Fibroblast of lung (primary cell): ENCODE measurements around the gene MRC2. TPM values are rescaled to one million over a fixed set of nuclear protein-coding genes. Genes with fewer than 3 reads are reported as not detected.

ENCODE experiments used
- DNase-seq, 2 donors: peaks; one replicate each; pipeline versions ENCODE4 v3.0.0 to v3.0.0-alpha.2; 2010; ENCODE audit warnings: low read depth in 2 of 2
- H2AFZ ChIP-seq: 2 replicates; pipeline ENCODE4 v1.5.1; 2012; ENCODE audit warnings: low read length, control low read depth, inconsistent platforms
- H3K27ac ChIP-seq: 2 replicates; pipeline ENCODE4 v1.5.1; 2011; ENCODE audit warnings: low read length, control low read depth; ENCODE audit not compliant: insufficient read depth
- H3K27me3 ChIP-seq: 2 replicates; pipeline ENCODE4 v1.5.1; 2011; ENCODE audit warnings: mild to moderate bottlenecking, low read length; ENCODE audit not compliant: control insufficient read depth, insufficient read depth
- H3K36me3 ChIP-seq: 2 replicates; pipeline ENCODE4 v1.5.1; 2011; ENCODE audit warnings: low read length; ENCODE audit not compliant: control insufficient read depth, insufficient read depth
- H3K4me1 ChIP-seq: 2 replicates; pipeline ENCODE4 v1.5.1; 2011; ENCODE audit warnings: low read length; ENCODE audit not compliant: control insufficient read depth, insufficient read depth; ENCODE audit errors: extremely low read depth
- H3K4me2 ChIP-seq: 2 replicates; pipeline ENCODE4 v1.5.1; 2011; ENCODE audit warnings: low read length, control low read depth; ENCODE audit not compliant: insufficient read depth; ENCODE audit errors: extremely low read depth
- H3K4me3 ChIP-seq, 4 experiments: fragments of 200-600 bp in 1 of 4; sonication (generic) in 1 of 4; replicated peaks in 1 of 4; 2 replicates each; pipeline ENCODE4 v1.5.1; 2011 to 2016; ENCODE audit warnings: low read length in 4 of 4, low read depth in 3 of 4, mild to moderate bottlenecking in 3 of 4, control low read depth in 2 of 4, inconsistent platforms in 1 of 4, mixed read lengths in 1 of 4; ENCODE audit not compliant: insufficient read depth in 1 of 4; ENCODE audit errors: control extremely low read depth in 1 of 4
- H3K79me2 ChIP-seq: 2 replicates; pipeline ENCODE4 v1.5.1; 2012; ENCODE audit warnings: mild to moderate bottlenecking, low read length, inconsistent platforms; ENCODE audit not compliant: control insufficient read depth, insufficient read depth
- H3K9ac ChIP-seq: 2 replicates; pipeline ENCODE4 v1.5.1; 2011; ENCODE audit warnings: mild to moderate bottlenecking, low read length, control low read depth; ENCODE audit not compliant: insufficient read depth
- H3K9me3 ChIP-seq: 2 replicates; pipeline ENCODE4 v1.5.1; 2012; ENCODE audit warnings: low read depth, low read length; ENCODE audit not compliant: control insufficient read depth, insufficient read depth
- H4K20me1 ChIP-seq: 2 replicates; pipeline ENCODE4 v1.5.1; 2011; ENCODE audit warnings: low read length; ENCODE audit not compliant: control insufficient read depth, insufficient read depth; ENCODE audit errors: extremely low read depth
- CTCF ChIP-seq, 2 donors: IDR thresholded peaks in 1 of 2; conservative IDR thresholded peaks in 1 of 2; 1 replicate in 1 of 2; 2 replicates in 1 of 2; pipeline ENCODE4 v1.5.1; 2011 to 2012; ENCODE audit warnings: low read length in 2 of 2, control low read depth in 1 of 2, inconsistent platforms in 1 of 2, low read depth in 1 of 2, mild to moderate bottlenecking in 1 of 2
- EZH2 ChIP-seq: IDR thresholded peaks from 2 replicates; pipeline ENCODE4 v1.5.1; 2012; ENCODE audit warnings: low read length, control low read depth, mild to moderate bottlenecking; ENCODE audit errors: missing control alignments
- polyA plus RNA-seq, 2 donors: library from polyadenylated mRNA; depleted of rRNA in 1 of 2; stranded (reverse) in 1 of 2; unstranded in 1 of 2; fragments of >200 nt; gene quantifications; 2 replicates each; pipeline ENCODE4 v1.2.1, GENCODE V29; 2011 to 2012; ENCODE audit warnings: missing spikeins in 1 of 2
- total RNA-seq: library from RNA; depleted of rRNA; stranded (reverse); fragments of >200 nt; gene quantifications from 2 replicates; pipeline ENCODE4 v1.2.1, GENCODE V29; 2014

Gene MRC2
- total and polyA plus RNA-seq, 2 donors (not counting 1 experiment from before 2014, with no cell fraction given) = 98.7 to 164 TPM

GRCh38 chr17:62705156-62705777, 77.8 kb downstream of the MRC2 start:
- Histone ChIP-seq H3K27ac (no peak overlapping the region), H3K9me3 (no peaks in the 10 kb centered on the region), H2AFZ (no peak overlapping the region), H3K4me2 (peak overlapping the region; percentile 44), H3K36me3 (no peaks in the 10 kb centered on the region), H3K27me3 (no peaks in the 10 kb centered on the region), H4K20me1 (no peaks in the 10 kb centered on the region), H3K9ac (no peak overlapping the region), H3K79me2 (no peaks in the 10 kb centered on the region), H3K4me1 (peaks cover 9% of the 10 kb centered on the region), H3K4me3 (peak overlapping the region in 2 of 4 experiments; percentile 45 to 69)
- DNase-seq = peak; percentile 45 to 47
- TF ChIP-seq CTCF (conservative IDR thresholded peaks at IDR 0.05 in 1 of 2, IDR thresholded peaks at IDR 0.05 in 1 of 2; ENCODE audit: low read depth in 1 of 2, low read length in 2 of 2) (no peak), EZH2 (no peak)

GRCh38 chr17:62705778-62706597, 78.5 kb downstream of the MRC2 start:
- H2AFZ ChIP-seq = no peak overlapping the region
- H4K20me1 ChIP-seq = no peaks in the 10 kb centered on the region
- H3K4me2 ChIP-seq = peak overlapping the region; percentile 44
- H3K4me1 ChIP-seq = peaks cover 9% of the 10 kb centered on the region
- H3K4me3 ChIP-seq = peak overlapping the region in 2 of 4 experiments; percentile 45 to 69
- no peak overlapping the region for H3K27ac ChIP-seq
- no peaks in the 10 kb centered on the region for H3K9me3 ChIP-seq
- no peak overlapping the region for H3K9ac ChIP-seq
- H3K36me3 ChIP-seq = no peaks in the 10 kb centered on the region
- DNase-seq = peak in 1 of 2 donors; percentile 66
- TF ChIP-seq CTCF (conservative IDR thresholded peaks at IDR 0.05 in 1 of 2, IDR thresholded peaks at IDR 0.05 in 1 of 2; ENCODE audit: low read depth in 1 of 2, low read length in 2 of 2) (no peak), EZH2 (no peak)
- no peaks in the 10 kb centered on the region for H3K27me3 ChIP-seq
- no peaks in the 10 kb centered on the region for H3K79me2 ChIP-seq

- H3K27ac ChIP-seq = no peak overlapping the region
- H3K79me2 ChIP-seq = no peaks in the 10 kb centered on the region
- no peaks in the 10 kb centered on the region for H4K20me1 ChIP-seq
- H3K4me2 ChIP-seq = no peak overlapping the region
- H2AFZ ChIP-seq = no peak overlapping the region
- DNase-seq = no peak
- no peaks in the 10 kb centered on the region for H3K36me3 ChIP-seq
- H3K4me1 ChIP-seq = peaks cover 9% of the 10 kb centered on the region
- no peaks in the 10 kb centered on the region for H3K9me3 ChIP-seq
- H3K27me3 ChIP-seq = no peaks in the 10 kb centered on the region
- no peak overlapping the region for H3K4me3 ChIP-seq
- H3K9ac ChIP-seq = no peak overlapping the region
- TF ChIP-seq CTCF (conservative IDR thresholded peaks at IDR 0.05 in 1 of 2, IDR thresholded peaks at IDR 0.05 in 1 of 2; ENCODE audit: low read depth in 1 of 2, low read length in 2 of 2) (no peak), EZH2 (no peak)
Measured at GRCh38 chr17:62706598-62707424, 79.3 kb downstream of the MRC2 start.
